RWPE2 (cell line): Measurements from ENCODE around the gene SPCS1.

Source experiments
- ATAC-seq: fragments of 200-7000 bp; cut with Tn5 transposase; 3 replicates; pipeline ENCODE4 v1.9.1; 2021; ENCODE audit warnings: low read depth
- DNase-seq: peaks from one replicate; pipeline ENCODE4 v3.0.0-alpha.2; 2020; ENCODE audit warnings: low spot score
- H3K27ac ChIP-seq: fragments of 450-650 bp; 2 replicates; pipeline ENCODE4 v1.5.1; 2017; ENCODE audit warnings: mild to moderate bottlenecking; ENCODE audit not compliant: poor library complexity, severe bottlenecking
- H3K27me3 ChIP-seq: fragments of 250-450 bp; sonication (Bioruptor Pico); 2 replicates; pipeline ENCODE4 v1.5.1; 2021; ENCODE audit warnings: mild to moderate bottlenecking, moderate library complexity; ENCODE audit not compliant: insufficient read depth, poor library complexity, severe bottlenecking
- H3K36me3 ChIP-seq: fragments of 250-450 bp; sonication (Bioruptor Pico); 2 replicates; pipeline ENCODE4 v1.5.1; 2020; ENCODE audit warnings: low read depth, mild to moderate bottlenecking, moderate library complexity
- H3K4me1 ChIP-seq: fragments of 250-450 bp; sonication (Bioruptor Pico); 2 replicates; pipeline ENCODE4 v1.5.1; 2021; ENCODE audit warnings: mild to moderate bottlenecking, moderate library complexity; ENCODE audit not compliant: insufficient read depth, poor library complexity, severe bottlenecking
- H3K4me3 ChIP-seq: fragments of 250-450 bp; sonication (Bioruptor Pico); 2 replicates; pipeline ENCODE4 v1.5.1; 2021; ENCODE audit warnings: mild to moderate bottlenecking, moderate library complexity; ENCODE audit not compliant: severe bottlenecking
- H3K9me3 ChIP-seq: fragments of 250-450 bp; sonication (Bioruptor Pico); 2 replicates; pipeline ENCODE4 v1.5.1; 2021; ENCODE audit warnings: mild to moderate bottlenecking, moderate library complexity; ENCODE audit not compliant: severe bottlenecking
- CTCF ChIP-seq: fragments of 450-650 bp; IDR thresholded peaks from one replicate; pipeline ENCODE4 v1.5.1; 2017; ENCODE audit warnings: mild to moderate bottlenecking, moderate library complexity; ENCODE audit not compliant: poor library complexity, severe bottlenecking

Gene SPCS1

GRCh38 chr3:52719618-52720017 lies 13.7 kb downstream of the SPCS1 start:
- DNase-seq (no peak), ATAC-seq (no peak)
- H3K36me3 ChIP-seq, result peaks cover 11% of the 10 kb centered on the region
- no peak overlapping the region for H3K27ac ChIP-seq
- TF ChIP-seq CTCF, result no peak
- H3K27me3 ChIP-seq, result no peaks in the 10 kb centered on the region
- H3K4me1 ChIP-seq, result no peaks in the 10 kb centered on the region
- H3K9me3 ChIP-seq, result no peaks in the 10 kb centered on the region
- H3K4me3 ChIP-seq, result no peak overlapping the region

- no peak for ATAC-seq
- H3K9me3 ChIP-seq, result no peaks in the 10 kb centered on the region
- H3K27ac ChIP-seq, result no peak overlapping the region
Measured at GRCh38 chr3:52721002-52721729, 15.3 kb downstream of the SPCS1 start.

GRCh38 chr3:52721730-52722008 lies 15.8 kb downstream of the SPCS1 start:
- no peak overlapping the region for H3K4me3 ChIP-seq
- H3K27ac ChIP-seq, result no peak overlapping the region
- H3K4me1 ChIP-seq, result no peaks in the 10 kb centered on the region
- H3K27me3 ChIP-seq, result no peaks in the 10 kb centered on the region
- peaks cover 15% of the 10 kb centered on the region for H3K36me3 ChIP-seq
- no peaks in the 10 kb centered on the region for H3K9me3 ChIP-seq
- DNase-seq (no peak), ATAC-seq (no peak)
- no peak for TF ChIP-seq CTCF

More at GRCh38 chr3:52721002-52721729, 15.3 kb downstream of the SPCS1 start:
- H3K4me3 ChIP-seq, result no peak overlapping the region
- peaks cover 15% of the 10 kb centered on the region for H3K36me3 ChIP-seq
- no peak for TF ChIP-seq CTCF
- no peak for DNase-seq
- no peaks in the 10 kb centered on the region for H3K4me1 ChIP-seq
- H3K27me3 ChIP-seq, result no peaks in the 10 kb centered on the region

- Histone ChIP-seq H3K27ac (no peak overlapping the region), H3K4me3 (no peak overlapping the region), H3K36me3 (peaks cover 15% of the 10 kb centered on the region), H3K27me3 (no peaks in the 10 kb centered on the region), H3K4me1 (no peaks in the 10 kb centered on the region), H3K9me3 (no peaks in the 10 kb centered on the region)
- ATAC-seq (no peak), DNase-seq (no peak)
- no peak for TF ChIP-seq CTCF
Measured at GRCh38 chr3:52722491-52722890, 16.6 kb downstream of the SPCS1 start.

- H3K4me3 ChIP-seq, result no peak overlapping the region
Measured at GRCh38 chr3:52723935-52724334, 18.0 kb downstream of the SPCS1 start.

More at GRCh38 chr3:52723935-52724334, 18.0 kb downstream of the SPCS1 start:
- no peak for TF ChIP-seq CTCF
- Histone ChIP-seq H3K4me1 (no peaks in the 10 kb centered on the region), H3K36me3 (peaks cover 19% of the 10 kb centered on the region), H3K27ac (no peak overlapping the region), H3K27me3 (no peaks in the 10 kb centered on the region), H3K9me3 (no peaks in the 10 kb centered on the region)
- DNase-seq (no peak), ATAC-seq (no peak)
